ENCODE measurements around the gene PRKCE. TPM values are rescaled to one million over a fixed set of nuclear protein-coding genes. Genes with fewer than 3 reads are reported as not detected.

The PRKCE gene
- total and polyA plus RNA-seq, 7 donors = 3.0 to 22.8 (median 16.1) TPM

GRCh38 chr2:45980161-45980865 is 328.8 kb downstream of the PRKCE start:
- Histone ChIP-seq H3K27me3 (ENCODE audit: insufficient read depth in 3 of 3, low read length in 2 of 3) (no peaks in the 10 kb centered on the region), H3K4me1 (no peaks in the 10 kb centered on the region), H3K9me3 (no peaks in the 10 kb centered on the region), H3K36me3 (ENCODE audit: insufficient read depth in 1 of 2, low read depth in 1 of 2) (peaks cover 0 to 15% of the 10 kb centered on the region in 2 donors), H3K4me3 (no peak overlapping the region), H3K27ac (no peak overlapping the region)
- ATAC-seq (no peak), DNase-seq (no peak)
- no peak for TF ChIP-seq CTCF (IDR thresholded peaks at IDR 0.05)
- WGBS, 3 donors = 70 to 81% (median 78%) methylated on average over 11 of the region's 11 CpGs
- intact Hi-C loops (cut with DNase I) = no loop called here

GRCh38 chr2:45981384-45981930 is 330.0 kb downstream of the PRKCE start:
- peaks cover 0 to 15% of the 10 kb centered on the region in 2 donors for H3K36me3 ChIP-seq (ENCODE audit: insufficient read depth in 1 of 2, low read depth in 1 of 2)
- intact Hi-C loops (cut with DNase I) = no loop called here
- 74 to 79% (median 75%) methylated on average over 4 of the region's 4 CpGs for WGBS, 3 donors
- ATAC-seq = no peak
- no peak overlapping the region for H3K27ac ChIP-seq
- H3K4me3 ChIP-seq = no peak overlapping the region
- H3K9me3 ChIP-seq = no peaks in the 10 kb centered on the region
- no peak for DNase-seq
- H3K4me1 ChIP-seq = no peaks in the 10 kb centered on the region
- no peaks in the 10 kb centered on the region for H3K27me3 ChIP-seq (ENCODE audit: insufficient read depth in 3 of 3, low read length in 2 of 3)
- no peak for TF ChIP-seq CTCF (IDR thresholded peaks at IDR 0.05)

- no peak overlapping the region for H3K4me3 ChIP-seq
- 90 to 96% (median 96%) methylated on average over 7 of the region's 7 CpGs for WGBS, 3 donors
- H3K27ac ChIP-seq = no peak overlapping the region
- no peaks in the 10 kb centered on the region for H3K27me3 ChIP-seq (ENCODE audit: insufficient read depth in 3 of 3, low read length in 2 of 3)
- no peak for DNase-seq
- H3K36me3 ChIP-seq (ENCODE audit: insufficient read depth in 1 of 2, low read depth in 1 of 2) = peaks cover 0 to 15% of the 10 kb centered on the region in 2 donors
- no peaks in the 10 kb centered on the region for H3K9me3 ChIP-seq
- no peak for TF ChIP-seq CTCF (IDR thresholded peaks at IDR 0.05)
- no peak for ATAC-seq
- intact Hi-C loops (cut with DNase I) = no loop called here
- no peaks in the 10 kb centered on the region for H3K4me1 ChIP-seq
These were observed 330.6 kb downstream of the PRKCE start for GRCh38 chr2:45982096-45982495.

GRCh38 chr2:45983213-45983612 is 331.7 kb downstream of the PRKCE start:
- no peak for DNase-seq
- no peak for TF ChIP-seq CTCF (IDR thresholded peaks at IDR 0.05)
- H3K27me3 ChIP-seq (ENCODE audit: insufficient read depth in 3 of 3, low read length in 2 of 3) = no peaks in the 10 kb centered on the region
- H3K27ac ChIP-seq = no peak overlapping the region
- H3K4me3 ChIP-seq = no peak overlapping the region
- WGBS, 3 donors = 85 to 92% (median 92%) methylated on average over 7 of the region's 7 CpGs
- no peaks in the 10 kb centered on the region for H3K9me3 ChIP-seq
- ATAC-seq = no peak
- peaks cover 0 to 15% of the 10 kb centered on the region in 2 donors for H3K36me3 ChIP-seq (ENCODE audit: insufficient read depth in 1 of 2, low read depth in 1 of 2)
- H3K4me1 ChIP-seq = no peaks in the 10 kb centered on the region
- intact Hi-C loops (cut with DNase I) = no loop called here

Measured in psoas muscle (tissue), 8 donors.